ENCODE data around the gene PSMB2.
"Not testable (repeated sequence)": the region's sequence is repeated elsewhere in the genome, so short reads cannot be mapped to it uniquely, and the experiment has no call there.

The PSMB2 gene

GRCh38 chr1:35592991-35593769 lies 48.1 kb downstream of the PSMB2 start:
- DNase-seq (ENCODE audit: low read depth in 3 of 3): no peak

GRCh38 chr1:35591211-35591610 lies 50.1 kb downstream of the PSMB2 start:
- DNase-seq (ENCODE audit: low read depth in 3 of 3): no peak

- no peak for DNase-seq (ENCODE audit: low read depth in 3 of 3)
Observed at GRCh38 chr1:35590476-35591040, 50.8 kb downstream of the PSMB2 start.

- DNase-seq (ENCODE audit: low read depth in 3 of 3): no peak
Observed at GRCh38 chr1:35589516-35590427, 51.6 kb downstream of the PSMB2 start.

GRCh38 chr1:35588197-35588910 lies 53.0 kb downstream of the PSMB2 start:
- DNase-seq (ENCODE audit: low read depth in 3 of 3): no peak

GRCh38 chr1:35587736-35588135 lies 53.6 kb downstream of the PSMB2 start:
- DNase-seq (ENCODE audit: low read depth in 3 of 3): no peak

- DNase-seq (ENCODE audit: low read depth in 3 of 3): no peak
Observed at GRCh38 chr1:35586808-35587207, 54.5 kb downstream of the PSMB2 start.

- not testable (repeated sequence) for DNase-seq (ENCODE audit: low read depth in 3 of 3)
Observed at GRCh38 chr1:35585805-35586204, 55.5 kb downstream of the PSMB2 start.

- no peak for DNase-seq (ENCODE audit: low read depth in 3 of 3)
Observed at GRCh38 chr1:35585281-35585680, 56.0 kb downstream of the PSMB2 start.

- DNase-seq (ENCODE audit: low read depth in 3 of 3): not testable (repeated sequence)
Observed at GRCh38 chr1:35581621-35582020, 59.7 kb downstream of the PSMB2 start.

GRCh38 chr1:35580949-35581388 lies 60.4 kb downstream of the PSMB2 start:
- DNase-seq (ENCODE audit: low read depth in 3 of 3): no peak

- peak in 1 of 3 donors; percentile 43 for DNase-seq (ENCODE audit: low read depth in 3 of 3)
Observed at GRCh38 chr1:35577071-35577998, 64.0 kb downstream of the PSMB2 start.

- DNase-seq (ENCODE audit: low read depth in 3 of 3): not testable (repeated sequence)
Observed at GRCh38 chr1:35576766-35577070, 64.6 kb downstream of the PSMB2 start.

GRCh38 chr1:35576061-35576765 lies 65.1 kb downstream of the PSMB2 start:
- DNase-seq (ENCODE audit: low read depth in 3 of 3): no peak

- no peak for DNase-seq (ENCODE audit: low read depth in 3 of 3)
Observed at GRCh38 chr1:35575416-35575958, 65.8 kb downstream of the PSMB2 start.

GRCh38 chr1:35574655-35575415 lies 66.5 kb downstream of the PSMB2 start:
- no peak for DNase-seq (ENCODE audit: low read depth in 3 of 3)

GRCh38 chr1:35574125-35574654 lies 67.1 kb downstream of the PSMB2 start:
- no peak for DNase-seq (ENCODE audit: low read depth in 3 of 3)

- no peak for DNase-seq (ENCODE audit: low read depth in 3 of 3)
Observed at GRCh38 chr1:35573198-35574124, 67.9 kb downstream of the PSMB2 start, which contains the start of gene TFAP2E. Gene TFAP2E (plus strand): TSS chr1:35573314. CDS start chr1:35573578, 264 bp downstream.

Data from stimulated activated CD4-positive, alpha-beta T cell treated with anti-CD3 and anti-CD28 coated beads, TNF-alpha, amount 100 ng/mL, for 48 hours (primary cell).